ENCODE results near the gene ROBO2.

Gene ROBO2

DNA sequence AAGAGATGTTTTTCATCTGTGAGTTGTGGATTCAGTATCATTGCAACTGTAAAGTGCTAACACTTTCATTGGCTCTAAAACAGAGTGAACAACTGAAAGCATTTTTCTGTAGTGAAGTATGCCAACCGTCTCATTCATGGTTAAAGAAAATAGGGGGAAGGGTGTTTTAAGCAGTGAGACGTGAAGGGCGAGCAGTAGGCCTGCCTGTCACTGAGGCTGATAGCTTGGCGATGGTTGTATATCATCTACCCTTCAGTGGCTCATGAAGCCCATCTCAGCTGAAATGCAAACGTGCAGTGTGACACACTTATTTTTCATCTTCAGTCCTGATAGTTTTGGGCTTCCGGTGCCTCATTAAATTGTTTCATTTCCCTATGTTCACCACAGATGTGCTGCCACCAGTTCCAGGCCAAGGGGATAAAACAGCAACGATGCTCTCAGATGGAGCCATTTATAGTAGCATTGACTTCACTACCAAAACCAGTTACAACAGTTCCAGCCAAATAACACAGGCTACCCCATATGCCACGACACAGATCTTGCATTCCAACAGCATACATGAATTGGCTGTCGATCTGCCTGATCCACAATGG is 562.0 kb downstream of the ROBO2 start:
- no peak for DNase-seq

DNA sequence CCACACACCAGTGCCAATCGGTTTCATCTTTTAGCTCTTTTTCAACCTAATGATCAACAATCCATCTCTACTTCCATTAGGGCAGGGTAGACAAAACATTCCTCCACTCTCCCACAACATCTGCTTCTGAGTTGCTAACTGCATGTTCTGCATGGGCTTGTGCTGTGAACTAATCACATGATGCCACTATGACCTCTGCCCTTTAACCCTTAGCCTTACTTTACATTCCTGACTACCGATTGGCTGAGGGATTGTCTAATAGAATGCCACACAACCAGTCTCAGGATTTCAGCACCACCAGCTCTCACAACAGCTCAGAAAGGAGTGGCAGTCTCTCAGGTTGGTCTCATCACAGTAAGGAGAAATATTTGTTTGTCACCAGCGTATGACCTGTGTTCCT is 562.8 kb downstream of the ROBO2 start:
- DNase-seq, result no peak

DNA sequence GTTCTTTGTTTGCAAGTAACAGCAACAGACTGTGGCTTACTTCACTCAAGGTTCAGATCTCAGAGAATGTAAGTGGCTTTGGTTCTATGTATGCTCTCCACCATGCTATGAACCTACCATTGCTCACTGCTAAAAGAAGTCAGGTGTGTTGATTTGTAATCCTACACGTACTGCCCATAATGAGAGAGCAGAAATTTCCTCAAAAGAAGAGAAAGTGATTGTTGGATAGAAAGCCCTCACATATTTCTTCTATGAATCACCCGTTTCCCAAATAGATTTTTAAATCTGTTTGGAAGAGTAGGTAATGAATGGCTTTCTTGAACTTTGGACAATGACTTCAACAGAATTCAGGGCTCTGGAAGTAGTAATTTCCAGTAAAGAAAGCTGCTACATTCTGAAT is 565.4 kb downstream of the ROBO2 start:
- no peak for DNase-seq

DNA sequence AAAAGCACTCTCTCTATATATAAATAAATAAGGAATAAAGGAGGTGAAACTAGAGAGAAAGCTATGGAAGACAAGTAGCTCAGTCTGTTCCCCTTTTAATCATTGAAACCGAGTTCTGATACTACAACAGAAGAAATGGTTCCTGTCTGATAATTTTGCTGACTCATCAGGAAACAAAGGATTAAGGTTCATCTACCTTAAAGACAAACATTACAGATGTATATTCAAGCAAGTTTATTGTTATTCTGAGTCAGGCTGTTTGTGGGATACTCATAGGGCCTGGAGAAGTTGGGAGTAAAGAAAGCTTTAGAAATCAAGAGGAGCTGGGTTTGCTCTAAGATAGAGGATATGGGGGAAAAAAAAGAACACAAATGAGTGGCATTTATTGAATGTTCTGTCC is 566.0 kb downstream of the ROBO2 start:
- DNase-seq, result no peak

DNA sequence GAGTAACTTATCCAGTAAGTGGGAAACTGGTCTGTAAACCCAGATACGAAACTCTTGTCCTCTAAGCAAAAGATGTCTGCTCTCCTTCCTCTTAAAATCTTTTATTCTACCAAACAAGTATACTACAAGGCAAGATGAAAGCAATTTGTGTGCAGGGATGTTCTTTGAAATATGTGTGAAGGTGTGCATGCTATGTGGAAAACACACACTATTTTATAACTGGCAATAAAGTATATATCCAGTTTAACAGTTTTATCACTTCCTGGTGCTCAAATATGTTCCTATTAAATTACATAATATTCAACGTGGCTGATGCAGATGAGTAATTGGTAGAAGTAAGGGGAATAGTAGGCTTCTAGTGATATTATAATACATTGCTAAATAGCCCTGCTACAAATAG is 566.5 kb downstream of the ROBO2 start:
- DNase-seq, result no peak

DNA sequence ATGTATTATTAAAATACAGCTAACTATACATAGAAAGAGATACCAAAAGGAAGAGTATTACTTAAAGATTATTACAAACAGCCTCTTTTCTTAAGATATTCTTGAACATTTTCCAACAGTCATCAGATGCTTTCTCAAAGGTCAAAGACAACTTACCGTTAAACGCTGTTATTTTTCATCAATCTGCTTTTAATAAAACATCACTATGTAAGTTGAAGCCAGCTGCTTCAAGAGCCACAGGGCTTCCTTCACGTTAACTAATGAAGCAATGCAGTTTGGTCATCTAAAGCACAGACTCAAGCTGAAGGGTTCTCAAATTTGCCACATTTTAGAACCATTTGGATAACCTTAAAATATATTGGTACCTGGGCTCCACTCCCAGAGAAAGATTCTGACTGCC is 578.8 kb downstream of the ROBO2 start:
- DNase-seq, result no peak

DNA sequence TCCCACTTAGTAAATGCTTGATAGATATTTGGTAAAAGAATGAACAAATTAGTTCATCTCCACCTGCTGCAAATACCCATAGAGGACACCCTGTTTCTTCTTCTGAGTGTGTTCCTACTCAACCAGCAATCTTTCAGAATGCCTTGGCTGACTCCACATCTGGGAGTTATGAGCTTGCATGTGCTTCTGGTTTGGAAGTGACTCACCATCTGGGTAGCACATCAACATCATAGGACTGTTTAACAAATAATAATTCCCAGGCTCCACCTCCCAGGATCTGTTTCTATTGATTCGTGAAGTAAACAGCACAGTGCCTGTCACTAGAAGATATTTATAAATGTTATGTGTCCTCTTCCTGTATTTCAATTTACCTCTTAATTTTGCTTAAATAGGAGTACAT is 580.1 kb downstream of the ROBO2 start:
- no peak for DNase-seq

DNA sequence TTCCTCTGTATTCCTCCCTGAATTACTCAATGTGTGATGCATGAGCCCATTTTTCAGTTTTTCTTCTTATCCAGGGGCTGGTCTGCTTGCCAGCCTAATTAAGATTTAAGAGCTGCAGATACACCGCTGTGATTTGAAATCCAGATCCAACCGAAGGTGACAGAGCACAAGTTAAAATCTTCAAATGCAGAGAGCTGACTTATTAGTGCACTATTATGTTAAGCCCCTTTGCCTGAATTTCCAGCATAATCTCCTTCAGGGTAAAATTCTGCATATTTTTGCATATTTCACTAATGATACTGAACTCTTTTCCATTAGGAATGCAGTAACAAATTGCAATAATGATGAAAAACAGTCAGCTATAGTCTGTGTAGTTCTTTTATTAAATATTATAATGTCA is 583.6 kb downstream of the ROBO2 start:
- no peak for DNase-seq

DNA sequence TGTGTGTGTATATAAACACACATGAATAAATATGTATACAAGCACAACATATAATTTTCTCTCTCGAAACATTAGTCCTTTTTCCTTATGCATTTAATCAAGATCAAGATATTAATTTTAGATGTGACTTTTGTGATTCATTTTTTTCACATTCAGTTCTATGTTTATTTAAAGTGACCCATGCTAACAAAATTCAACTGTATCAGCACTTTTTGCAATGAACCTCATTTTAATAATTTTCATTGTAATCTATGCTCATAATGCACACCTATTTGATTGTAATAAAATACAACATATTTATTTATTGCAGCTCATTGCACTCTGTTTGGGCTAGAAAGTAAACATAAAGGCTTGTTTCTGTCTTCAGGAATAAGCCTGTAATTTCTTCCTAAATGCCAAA is 586.3 kb downstream of the ROBO2 start:
- DNase-seq, result no peak

DNA sequence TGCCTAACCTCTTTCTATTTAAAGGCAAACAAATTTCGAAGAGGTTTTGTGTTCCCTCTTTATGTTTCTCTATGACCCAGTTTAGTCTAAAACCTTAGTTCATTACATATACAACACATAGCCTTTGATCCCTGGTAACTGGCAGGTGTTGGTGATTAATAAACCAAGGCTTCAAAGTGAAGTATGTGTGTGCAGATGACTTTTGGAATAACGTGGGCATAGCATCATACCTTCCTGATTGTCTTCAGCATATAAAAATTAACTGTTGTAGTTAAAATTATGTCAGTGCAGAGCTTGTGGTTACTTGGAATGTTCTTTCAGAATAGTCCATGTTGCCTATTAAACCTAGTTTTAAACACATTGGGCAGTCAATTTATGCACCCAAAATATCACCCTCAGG is 608.3 kb downstream of the ROBO2 start:
- no peak for DNase-seq

DNA sequence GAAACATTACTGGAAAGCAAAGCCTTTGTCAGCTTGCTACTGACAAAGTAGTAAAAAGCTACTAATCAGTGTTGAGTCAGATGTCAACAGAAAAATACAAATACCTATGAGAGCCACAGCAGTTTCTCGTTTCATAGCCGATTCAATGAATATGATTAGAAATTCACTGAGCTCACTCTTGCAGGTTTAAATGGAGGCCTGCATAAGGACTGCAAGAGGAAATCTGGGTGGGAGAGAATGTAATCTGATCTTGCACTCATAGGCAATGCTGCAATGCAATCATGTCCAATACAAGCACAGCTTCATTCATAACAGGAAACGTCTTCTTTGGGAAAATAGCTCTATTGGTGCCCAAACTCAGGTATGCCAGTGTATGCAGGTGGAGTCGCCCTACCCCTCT is 608.8 kb downstream of the ROBO2 start:
- DNase-seq, result no peak

DNA sequence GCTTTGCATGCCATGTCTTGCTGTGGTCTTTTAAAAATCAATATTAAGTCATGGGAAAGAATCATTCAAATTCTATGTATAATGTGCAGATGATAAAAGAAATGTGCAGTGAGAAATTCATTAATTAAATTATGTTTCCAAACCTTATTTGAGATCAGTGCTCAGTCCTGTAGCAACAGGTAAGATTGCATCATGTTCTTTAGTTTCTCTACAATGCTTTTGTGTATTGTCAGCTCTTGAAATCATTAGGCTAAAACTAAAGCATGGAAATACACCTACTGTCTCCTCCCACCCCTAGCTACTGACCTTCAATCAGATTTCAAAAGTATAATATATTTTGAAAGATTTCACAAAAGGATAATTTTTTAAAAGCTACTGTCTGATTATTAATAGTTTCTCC is 612.7 kb downstream of the ROBO2 start:
- DNase-seq, result no peak

DNA sequence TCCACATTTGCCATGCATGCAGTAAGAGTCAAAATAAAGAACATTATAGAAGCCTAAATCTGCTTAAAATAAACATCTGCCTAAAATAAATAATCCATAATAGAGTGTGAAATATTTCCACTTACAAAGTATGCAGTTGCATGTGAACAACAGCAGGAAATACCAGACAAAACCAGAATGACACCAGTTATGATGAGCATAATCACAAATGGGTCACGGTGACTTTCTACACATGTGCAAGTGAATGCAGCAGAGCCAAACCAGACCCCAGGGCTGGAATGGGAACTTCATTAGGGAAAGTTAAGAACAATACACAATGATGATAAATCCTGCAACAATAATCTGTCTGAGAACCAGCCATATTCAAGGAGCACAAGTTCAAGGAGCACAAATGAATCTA is 615.5 kb downstream of the ROBO2 start:
- no peak for DNase-seq

DNA sequence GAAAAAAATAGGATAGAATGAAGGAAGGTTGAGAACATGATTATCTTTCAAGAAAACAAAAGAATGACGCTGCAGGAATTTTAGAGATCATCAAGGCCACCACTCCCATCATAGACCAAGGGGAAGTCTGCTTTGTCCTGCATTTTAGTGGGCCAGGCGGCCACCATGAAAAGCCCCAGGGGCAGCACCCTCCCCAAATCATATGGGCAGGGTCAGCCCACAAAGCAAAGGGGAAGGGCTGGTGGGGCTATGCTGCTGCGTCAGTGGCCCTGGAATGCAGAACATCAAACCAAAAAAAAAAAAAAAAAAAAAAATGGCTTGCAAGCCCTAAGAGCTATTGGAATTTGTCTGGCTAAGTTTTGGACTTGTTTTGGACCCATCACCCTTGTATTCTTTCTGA is 620.8 kb downstream of the ROBO2 start:
- DNase-seq, result no peak

DNA sequence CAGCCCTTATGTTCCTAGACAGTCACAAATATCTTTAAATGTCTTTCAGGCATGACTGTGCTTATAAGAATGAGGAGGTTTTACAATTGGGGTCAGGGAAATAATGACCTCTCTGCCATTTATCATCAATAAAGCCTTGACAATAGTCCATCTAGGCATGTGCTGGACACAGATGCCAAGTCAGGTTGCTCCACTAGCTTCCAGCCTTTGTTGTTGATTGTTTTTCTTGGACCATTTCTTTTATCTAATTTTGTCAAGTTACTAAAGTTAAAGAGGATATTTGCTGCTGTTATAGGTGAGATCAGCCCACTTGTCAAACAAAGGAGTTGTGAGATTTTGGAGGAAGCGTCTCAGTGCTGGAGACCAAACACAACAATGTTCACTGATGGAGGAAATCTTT is 628.0 kb downstream of the ROBO2 start:
- no peak for DNase-seq

DNA sequence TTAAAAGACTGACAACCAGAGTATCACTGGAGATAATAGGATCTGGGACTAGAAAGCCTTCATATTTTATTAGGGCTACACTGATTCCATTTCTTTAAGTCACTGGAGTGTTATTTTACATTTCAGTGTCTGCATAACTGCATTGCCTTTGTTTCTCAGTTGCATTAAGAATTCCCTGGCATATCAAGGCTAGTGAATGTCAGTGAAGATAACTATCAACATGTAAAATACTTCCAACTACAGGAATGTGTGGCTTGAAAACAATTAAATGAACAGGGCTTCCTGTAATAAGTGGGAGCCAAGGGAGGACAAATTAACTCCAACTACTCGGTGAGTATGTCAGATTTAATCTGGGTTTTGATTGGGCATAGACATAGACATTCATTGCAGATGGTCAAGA is 628.5 kb downstream of the ROBO2 start:
- DNase-seq, result no peak

DNA sequence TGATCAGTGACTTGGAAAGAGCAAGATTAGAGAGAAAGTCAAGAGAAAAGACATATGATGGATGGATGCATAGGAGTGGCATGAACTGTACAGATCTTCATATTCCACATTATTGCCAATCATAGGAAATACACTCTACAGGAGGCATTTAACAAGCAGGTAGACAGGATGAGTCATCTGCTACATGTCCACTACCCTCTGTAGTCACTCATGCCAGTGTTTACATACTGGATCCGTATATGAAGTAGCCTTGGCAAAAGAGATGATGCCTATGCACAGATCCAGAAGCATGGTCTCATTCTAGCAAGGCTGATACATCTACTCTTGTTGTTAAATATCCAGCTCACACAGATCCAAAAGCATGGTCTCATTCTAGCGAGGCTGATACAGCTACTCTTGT is 632.1 kb downstream of the ROBO2 start:
- no peak for DNase-seq

DNA sequence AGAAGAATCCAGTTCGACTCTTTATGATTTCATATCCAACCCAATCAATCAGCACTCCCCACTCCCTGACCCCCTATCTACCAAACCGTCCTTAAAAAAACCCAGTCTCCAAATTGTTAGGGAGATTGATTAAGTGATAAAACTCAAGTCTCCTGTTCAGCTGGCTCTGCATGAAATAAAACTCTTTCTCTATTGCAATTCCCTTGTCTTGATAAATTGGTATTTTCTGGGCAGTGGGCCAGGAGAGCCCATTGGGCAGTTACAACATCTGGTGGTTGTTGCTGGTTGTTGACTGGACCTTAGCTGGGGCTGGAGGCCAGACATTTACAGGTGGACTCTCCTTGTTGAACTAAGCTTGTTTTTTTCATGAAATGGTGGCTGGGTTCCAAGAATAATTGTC is 642.3 kb downstream of the ROBO2 start:
- DNase-seq, result no peak

DNA sequence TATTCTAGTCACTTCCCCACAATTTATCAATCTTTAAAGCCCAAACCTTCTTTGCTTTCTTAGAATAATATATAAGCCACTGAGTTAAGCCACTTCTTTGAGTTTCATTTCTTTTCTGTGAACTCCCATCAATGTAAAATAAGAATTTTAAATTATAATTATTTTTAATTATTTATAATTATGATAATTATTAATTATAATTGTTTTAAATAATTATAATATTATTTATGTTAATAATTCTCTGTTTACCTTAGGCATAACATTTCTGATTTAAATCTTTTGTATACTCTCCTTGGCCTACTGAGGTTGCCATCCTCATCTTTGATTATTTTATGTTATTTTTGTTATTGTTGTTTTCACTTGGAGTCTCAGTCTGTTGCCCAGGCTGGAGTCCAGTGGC is 644.2 kb downstream of the ROBO2 start:
- DNase-seq, result no peak

DNA sequence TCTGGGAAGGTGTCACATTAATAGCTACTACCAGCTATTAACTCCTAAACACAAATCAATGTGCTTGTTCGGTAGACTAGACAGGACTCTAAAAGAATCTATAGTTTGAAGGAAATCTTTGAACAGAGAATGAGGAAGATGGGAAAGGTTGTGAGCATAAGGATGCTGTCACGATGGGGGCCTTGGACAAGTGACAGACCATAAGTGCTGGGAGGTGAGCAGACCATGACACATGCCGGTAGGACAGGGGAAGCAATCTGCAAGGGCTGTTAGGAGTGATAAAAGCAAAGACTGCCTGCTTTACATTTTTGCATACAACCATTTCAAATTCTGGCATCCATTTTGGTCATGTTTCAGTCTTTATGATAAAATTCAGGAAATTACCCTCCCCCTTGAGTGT is 645.8 kb downstream of the ROBO2 start:
- no peak for DNase-seq

DNA sequence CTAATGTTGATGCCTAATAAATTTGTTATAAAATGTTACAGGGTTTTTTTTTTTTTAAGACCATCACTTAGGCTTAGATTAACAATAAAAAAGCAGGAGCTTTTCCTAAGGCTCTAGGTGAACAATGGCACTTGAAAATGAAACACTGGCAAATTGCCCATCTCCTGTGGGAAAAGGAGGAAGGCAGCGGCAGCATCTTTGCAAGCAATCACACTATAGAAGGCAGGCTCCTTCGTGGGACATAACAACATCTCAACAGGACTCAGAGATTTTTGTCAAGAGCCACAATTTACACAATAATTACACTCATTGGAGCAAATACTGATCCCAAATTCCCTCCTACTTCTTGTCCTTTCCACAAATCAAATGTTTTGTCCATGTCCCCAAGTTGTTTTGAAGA is 646.7 kb downstream of the ROBO2 start:
- DNase-seq, result no peak

DNA sequence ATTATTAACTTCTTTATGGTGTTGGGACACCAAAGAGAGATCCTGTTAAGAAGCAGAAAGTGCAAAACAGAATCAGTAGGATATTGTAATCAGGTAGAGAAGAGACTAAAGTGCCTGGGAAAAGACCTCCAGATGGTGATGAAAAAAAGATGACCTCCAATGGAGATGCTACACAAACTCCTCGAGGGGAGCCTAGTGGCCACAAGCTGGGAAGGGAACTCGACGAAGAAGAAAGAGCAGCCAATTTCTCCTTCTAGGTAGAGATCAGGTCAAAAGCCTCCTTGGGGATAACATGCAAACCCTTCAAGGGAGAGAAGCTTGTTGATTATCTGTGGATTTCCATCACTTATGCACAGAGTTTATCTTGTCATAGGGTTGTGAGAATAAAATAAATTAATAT is 647.6 kb downstream of the ROBO2 start:
- DNase-seq, result no peak

DNA sequence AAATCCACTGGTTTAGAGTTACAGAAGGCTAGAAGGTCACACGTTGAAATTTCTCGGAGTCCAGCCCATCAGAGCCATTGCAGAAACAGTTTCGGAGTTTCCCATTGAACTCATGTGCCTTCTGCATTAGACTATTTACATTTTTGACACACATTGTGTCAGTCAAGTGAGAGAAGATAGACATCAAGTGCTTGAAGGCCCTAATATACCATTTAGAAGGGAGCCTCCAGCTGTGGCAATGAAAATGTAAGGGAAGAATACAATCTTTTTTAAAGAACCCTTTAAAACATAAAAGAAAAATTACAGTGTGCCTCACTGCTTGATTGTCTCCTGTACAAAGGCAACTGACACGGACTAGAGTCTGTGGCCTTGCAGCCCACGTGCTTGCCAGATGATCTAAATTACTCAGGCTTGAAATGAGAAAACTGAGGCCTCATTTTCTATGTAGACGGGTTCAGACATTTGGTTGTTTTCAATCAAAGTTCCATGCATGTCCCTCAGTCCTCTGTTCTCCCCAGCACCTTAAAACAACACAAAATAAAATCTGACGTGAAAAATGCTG is 650.5 kb downstream of the ROBO2 start:
- DNase-seq, result no peak

DNA sequence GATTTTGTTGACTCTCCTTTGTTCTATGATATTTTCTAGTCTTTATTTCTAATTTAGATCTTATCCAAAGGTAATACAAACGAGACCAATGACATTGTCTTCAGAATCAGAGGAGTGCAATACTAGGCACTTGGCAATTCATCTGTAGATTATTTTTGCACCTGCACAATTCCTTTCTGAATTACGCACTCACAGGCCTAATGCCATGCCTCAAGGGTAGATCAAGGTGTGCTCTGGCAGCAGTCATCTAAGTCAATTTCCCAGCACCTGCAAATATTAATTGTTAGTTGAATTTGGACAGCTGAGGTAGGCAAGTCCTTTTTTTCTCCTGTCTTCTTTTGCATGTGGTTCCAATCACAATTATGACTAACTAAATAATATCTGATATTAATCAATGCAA is 653.2 kb downstream of the ROBO2 start:
- DNase-seq, result no peak

DNA sequence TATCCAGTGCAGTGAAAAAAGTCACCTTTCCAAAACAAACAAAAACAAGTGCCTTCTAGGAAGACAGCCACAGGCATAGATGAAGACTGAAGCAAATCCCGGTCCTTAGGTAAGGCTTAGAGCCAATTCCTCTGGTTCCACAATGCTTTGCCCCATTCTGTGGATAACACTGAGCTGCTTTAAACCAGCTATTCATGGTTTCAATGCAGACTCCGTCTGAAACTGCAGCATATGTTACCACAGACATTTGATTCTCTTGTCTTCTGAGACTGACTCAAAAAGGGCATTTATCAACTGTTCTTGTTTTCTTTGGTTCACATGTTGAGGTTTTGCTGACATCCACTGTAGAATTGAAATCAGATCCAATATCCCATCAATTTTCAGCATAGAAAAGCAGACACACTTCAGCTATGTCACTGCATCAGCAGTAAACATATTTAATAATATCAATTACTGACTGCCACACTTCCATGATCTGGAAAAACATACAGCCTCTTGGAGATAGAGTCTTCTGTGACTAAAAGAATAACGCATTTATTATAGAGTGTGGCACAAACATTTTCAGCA is 659.3 kb downstream of the ROBO2 start:
- no peak for DNase-seq
